Hepatocyte (in vitro differentiated cells): Measurements from ENCODE around the gene FCRLA. TPM values are rescaled to one million over a fixed set of nuclear protein-coding genes. Genes with fewer than 3 reads are reported as not detected.

Experiments used
- DNase-seq: peaks from one replicate; pipeline ENCODE4 v3.0.0-alpha.2; 2016; ENCODE audit warnings: low spot score
- H2AFZ ChIP-seq: fragments of 200-600 bp; sonication (generic); 2 replicates; pipeline ENCODE4 v1.6.0; 2016; ENCODE audit warnings: antibody characterized with exemption, mild to moderate bottlenecking
- H3K27ac ChIP-seq: fragments of 200-600 bp; sonication (generic); 2 replicates; pipeline ENCODE4 v1.5.1; 2016; ENCODE audit warnings: mild to moderate bottlenecking
- H3K27me3 ChIP-seq: fragments of 200-600 bp; sonication (generic); 2 replicates; pipeline ENCODE4 v1.6.1; 2016
- H3K36me3 ChIP-seq: fragments of 200-600 bp; sonication (generic); replicated peaks from 2 replicates; pipeline ENCODE4 v1.5.1; 2016; ENCODE audit warnings: low read depth; ENCODE audit not compliant: insufficient read depth
- H3K4me1 ChIP-seq: fragments of 200-600 bp; sonication (generic); 2 replicates; pipeline ENCODE4 v1.5.1; 2016; ENCODE audit warnings: mild to moderate bottlenecking, moderate library complexity; ENCODE audit not compliant: insufficient read depth
- H3K4me2 ChIP-seq: fragments of 200-600 bp; sonication (generic); 2 replicates; pipeline ENCODE4 v1.6.0; 2016
- H3K4me3 ChIP-seq: fragments of 200-600 bp; sonication (generic); 2 replicates; pipeline ENCODE4 v1.5.1; 2016; ENCODE audit warnings: mild to moderate bottlenecking
- H3K79me2 ChIP-seq: fragments of 200-600 bp; sonication (generic); 2 replicates; pipeline ENCODE4 v1.6.0; 2017; ENCODE audit warnings: mild to moderate bottlenecking
- H3K9me2 ChIP-seq: fragments of 200-600 bp; sonication (generic); replicated peaks from 2 replicates; pipeline ENCODE4 v1.6.0; 2017; ENCODE audit warnings: mild to moderate bottlenecking; ENCODE audit not compliant: insufficient read depth
- H3K9me3 ChIP-seq: fragments of 200-600 bp; sonication (generic); 2 replicates; pipeline ENCODE4 v1.5.1; 2016; ENCODE audit warnings: low read depth, mild to moderate bottlenecking
- H4K20me1 ChIP-seq: fragments of 200-600 bp; sonication (generic); 2 replicates; pipeline ENCODE4 v1.6.0; 2016; ENCODE audit warnings: mild to moderate bottlenecking; ENCODE audit not compliant: insufficient read depth, poor library complexity, severe bottlenecking
- CTCF ChIP-seq: fragments of 200-600 bp; sonication (generic); IDR thresholded peaks from 2 replicates; pipeline ENCODE4 v1.5.1; 2016; ENCODE audit warnings: antibody characterized with exemption, mild to moderate bottlenecking; ENCODE audit not compliant: poor library complexity
- EZH2 ChIP-seq: fragments of 200-600 bp; sonication (generic); IDR thresholded peaks from 2 replicates; pipeline ENCODE4 v1.6.1; 2016; ENCODE audit warnings: antibody characterized with exemption, mild to moderate bottlenecking, borderline replicate concordance
- EZH2phosphoT487 ChIP-seq: fragments of 200-600 bp; sonication (generic); IDR thresholded peaks from one replicate; pipeline ENCODE4 v1.6.1; 2018; ENCODE audit warnings: antibody characterized with exemption, mild to moderate bottlenecking, low read depth, moderate library complexity; ENCODE audit not compliant: unreplicated experiment, severe bottlenecking
- WGBS: methylation state at CpG from one replicate; pipeline ENCODE4 v1.1.6; 2016; ENCODE audit warnings: low lambda C conversion rate; ENCODE audit errors: missing lambda C conversion rate; 5-methylcytosine and 5-hydroxymethylcytosine counted together
- polyA plus RNA-seq: library from polyadenylated mRNA; unstranded; fragments of >200 nt; fragmentation: Nextera tagmentation; extraction: Ambion mirVana; gene quantifications from 2 replicates; pipeline ENCODE4 v1.2.1, GENCODE V29; 2016
- total RNA-seq: library from RNA; depleted of rRNA; stranded (reverse); fragments of >200 nt; gene quantifications from 2 replicates; pipeline ENCODE4 v1.2.3, GENCODE V29; 2014

The FCRLA gene
- total and polyA plus RNA-seq, 2 experiments from 2014 or later: 0.31 to 3.0 TPM

- DNase-seq: no peak
- H3K4me2 ChIP-seq: no peak within 1 kb of the TSS
- H3K9me2 ChIP-seq: no peaks in the 10 kb centered on the region
- no peak within 1 kb of the TSS for H3K4me3 ChIP-seq
- WGBS: 61% methylated on average over 4 of the region's 4 CpGs
- H3K27me3 ChIP-seq: peaks cover 5% of the 10 kb centered on the region
- TF ChIP-seq EZH2 (no peak), EZH2phosphoT487 (no peak), CTCF (no peak)
- no peaks in the 10 kb centered on the region for H3K79me2 ChIP-seq
- H3K4me1 ChIP-seq: no peaks in the 10 kb centered on the region
- H3K9me3 ChIP-seq: no peaks in the 10 kb centered on the region
- no peaks in the 10 kb centered on the region for H4K20me1 ChIP-seq
- H3K36me3 ChIP-seq: no peaks in the 10 kb centered on the region
- H3K27ac ChIP-seq: no peak within 1 kb of the TSS
- no peak within 1 kb of the TSS for H2AFZ ChIP-seq
These were observed 14.1 kb downstream of the FCRLA start, which contains the start of gene FCRLB for GRCh38 chr1:161720956-161721737. Gene FCRLB (plus strand): TSS chr1:161721544. CDS start chr1:161722673, 1,129 bp downstream.

- 60% methylated on average over 8 of the region's 8 CpGs for WGBS
- Histone ChIP-seq H3K79me2 (no peaks in the 10 kb centered on the region), H3K4me1 (no peaks in the 10 kb centered on the region), H3K4me3 (no peak overlapping the region), H3K4me2 (no peak overlapping the region), H3K27me3 (peaks cover 5% of the 10 kb centered on the region), H3K36me3 (no peaks in the 10 kb centered on the region), H3K27ac (no peak overlapping the region), H4K20me1 (no peaks in the 10 kb centered on the region), H3K9me2 (no peaks in the 10 kb centered on the region), H3K9me3 (no peaks in the 10 kb centered on the region), H2AFZ (no peak overlapping the region)
- TF ChIP-seq CTCF: no peak
- no peak for TF ChIP-seq EZH2
- no peak for TF ChIP-seq EZH2phosphoT487
- DNase-seq: no peak
These were observed 14.8 kb downstream of the FCRLA start for GRCh38 chr1:161721738-161722343.

- Histone ChIP-seq H3K27ac (no peak overlapping the region), H3K9me3 (no peaks in the 10 kb centered on the region), H3K79me2 (no peaks in the 10 kb centered on the region), H3K9me2 (no peaks in the 10 kb centered on the region), H3K27me3 (peaks cover 5% of the 10 kb centered on the region), H4K20me1 (no peaks in the 10 kb centered on the region), H3K4me1 (no peaks in the 10 kb centered on the region), H3K36me3 (no peaks in the 10 kb centered on the region), H2AFZ (no peak overlapping the region), H3K4me3 (no peak overlapping the region), H3K4me2 (no peak overlapping the region)
- TF ChIP-seq EZH2phosphoT487 (no peak), CTCF (no peak), EZH2 (no peak)
- 89% methylated on average over 1 of the region's 1 CpG for WGBS
- no peak for DNase-seq
These were observed 15.4 kb downstream of the FCRLA start for GRCh38 chr1:161722406-161722805.
